Body of pancreas (tissue), 4 donors: ENCODE data around the gene CARF. TPM values are rescaled to one million over a fixed set of nuclear protein-coding genes. Genes with fewer than 3 reads are reported as not detected.

Source experiments
- ATAC-seq: fragments of 150-250 bp; one replicate; pipeline ENCODE4 v1.9.1; 2016
- DNase-seq, 4 donors: peaks; one replicate each; pipeline ENCODE4 v3.0.0-alpha.2; 2019
- H3K27ac ChIP-seq, 4 donors: fragments of 200-600 bp; sonication (generic); 1 replicate in 3 of 4; 2 replicates in 1 of 4; pipeline versions ENCODE4 v1.5.1 to v1.6.1; 2016 to 2019; ENCODE audit warnings: mild to moderate bottlenecking in 1 of 4, mixed read lengths in 1 of 4, moderate library complexity in 1 of 4
- H3K27me3 ChIP-seq, 2 donors: fragments of 200-600 bp; sonication (generic); one replicate each; pipeline ENCODE4 v1.6.0; 2016; ENCODE audit warnings: mild to moderate bottlenecking in 1 of 2
- H3K36me3 ChIP-seq, 2 donors: fragments of 200-600 bp; sonication (generic); replicated peaks in 1 of 2; 2 replicates each; pipeline ENCODE4 v1.5.1; 2016; ENCODE audit warnings: low read depth in 2 of 2; ENCODE audit not compliant: insufficient read depth in 1 of 2
- H3K4me1 ChIP-seq: fragments of 200-600 bp; sonication (generic); one replicate; pipeline ENCODE4 v1.6.0; 2016
- H3K4me3 ChIP-seq, 2 donors: fragments of 200-600 bp; sonication (generic); 1 replicate in 1 of 2; 2 replicates in 1 of 2; pipeline ENCODE4 v1.5.1; 2016 to 2019
- H3K9me3 ChIP-seq, 3 donors: fragments of 200-600 bp; sonication (generic); 1 replicate in 2 of 3; 2 replicates in 1 of 3; pipeline ENCODE4 v1.5.1; 2016
- CTCF ChIP-seq, 7 experiments: fragments of 450-650 bp in 4 of 7; fragments of 200-600 bp in 3 of 7; sonication (generic) in 3 of 7; IDR thresholded peaks; one replicate each; pipeline ENCODE4 v1.5.1; 2016 to 2019; ENCODE audit warnings: antibody characterized with exemption in 7 of 7
- POLR2A ChIP-seq, 3 donors: fragments of 450-650 bp; IDR thresholded peaks; one replicate each; pipeline ENCODE4 v1.6.1; 2016; ENCODE audit warnings: antibody characterized with exemption in 3 of 3, mild to moderate bottlenecking in 2 of 3
- WGBS, 2 donors: methylation state at CpG; one replicate each; pipeline ENCODE4 v1.1.5; 2017; 5-methylcytosine and 5-hydroxymethylcytosine counted together
- intact Hi-C: fragments of 100-400 bp; cut with DNase I; formaldehyde crosslinking; loops from one replicate; pipeline ENCODE4 v1.15.1; 2023
- total RNA-seq, 2 donors: library from RNA; depleted of rRNA; stranded (reverse); fragments of >200 nt; gene quantifications; one replicate each; pipeline ENCODE4 v1.1.0, GENCODE V29; 2016

CARF gene
- total RNA-seq, 2 donors from 2014 or later, result 2.6 to 8.0 TPM

- no peak overlapping the region for H3K27ac ChIP-seq
- ATAC-seq, result peak; percentile 6
- DNase-seq, result no peak
- no peak overlapping the region for H3K4me3 ChIP-seq
- TF ChIP-seq POLR2A (IDR thresholded peaks at IDR 0.05), result no peak
- TF ChIP-seq CTCF (IDR thresholded peaks at IDR 0.05), result no peak
- H3K27me3 ChIP-seq, result no peaks in the 10 kb centered on the region
- no peaks in the 10 kb centered on the region for H3K9me3 ChIP-seq
- H3K4me1 ChIP-seq, result peaks cover 27% of the 10 kb centered on the region
- no peaks in the 10 kb centered on the region for H3K36me3 ChIP-seq
- WGBS, 2 donors, result 66% methylated on average over 4 of the region's 4 CpGs
- intact Hi-C loops, result no loop called here
Observed at GRCh38 chr2:203021991-203022390, 109.9 kb downstream of the CARF start.

- H3K27me3 ChIP-seq, result no peaks in the 10 kb centered on the region
- TF ChIP-seq CTCF (IDR thresholded peaks at IDR 0.05), result no peak
- no peak for TF ChIP-seq POLR2A (IDR thresholded peaks at IDR 0.05)
- peak overlapping the region in 1 of 4 donors; percentile 11 for H3K27ac ChIP-seq
- H3K4me3 ChIP-seq, result no peak overlapping the region
- no peak for DNase-seq
- intact Hi-C loops, result no loop called here
- H3K36me3 ChIP-seq, result no peaks in the 10 kb centered on the region
- ATAC-seq, result no peak
- no peaks in the 10 kb centered on the region for H3K9me3 ChIP-seq
- peaks cover 24% of the 10 kb centered on the region for H3K4me1 ChIP-seq
- WGBS, 2 donors, result 57 to 68% methylated on average over 1 of the region's 1 CpG
Observed at GRCh38 chr2:203022751-203023150, 110.7 kb downstream of the CARF start.

GRCh38 chr2:203025592-203025991 is 113.5 kb downstream of the CARF start:
- intact Hi-C loops, result no loop called here
- TF ChIP-seq CTCF (IDR thresholded peaks at IDR 0.05), result no peak
- TF ChIP-seq POLR2A (IDR thresholded peaks at IDR 0.05), result no peak
- DNase-seq, result no peak
- H3K4me1 ChIP-seq, result peaks cover 7% of the 10 kb centered on the region
- H3K9me3 ChIP-seq, result no peaks in the 10 kb centered on the region
- H3K36me3 ChIP-seq, result no peaks in the 10 kb centered on the region
- no peaks in the 10 kb centered on the region for H3K27me3 ChIP-seq
- no peak for ATAC-seq
- H3K27ac ChIP-seq, result no peak overlapping the region
- no peak overlapping the region for H3K4me3 ChIP-seq

- no peak for TF ChIP-seq CTCF (IDR thresholded peaks at IDR 0.05)
- ATAC-seq, result no peak
- intact Hi-C loops, result no loop called here
Observed at GRCh38 chr2:203030545-203030944, 118.5 kb downstream of the CARF start.

GRCh38 chr2:203030991-203031390 is 118.9 kb downstream of the CARF start:
- no peak overlapping the region for H3K27ac ChIP-seq
- TF ChIP-seq POLR2A (IDR thresholded peaks at IDR 0.05) (no peak), CTCF (IDR thresholded peaks at IDR 0.05) (no peak)
- no peaks in the 10 kb centered on the region for H3K4me1 ChIP-seq
- no peak for DNase-seq
- no peaks in the 10 kb centered on the region for H3K9me3 ChIP-seq
- H3K4me3 ChIP-seq, result no peak overlapping the region
- H3K27me3 ChIP-seq, result no peaks in the 10 kb centered on the region
- intact Hi-C loops, result no loop called here
- ATAC-seq, result no peak
- no peaks in the 10 kb centered on the region for H3K36me3 ChIP-seq
- WGBS, 2 donors, result 78 to 85% methylated on average over 5 of the region's 5 CpGs

More at GRCh38 chr2:203030545-203030944, 118.5 kb downstream of the CARF start:
- Histone ChIP-seq H3K36me3 (no peaks in the 10 kb centered on the region), H3K9me3 (no peaks in the 10 kb centered on the region), H3K27me3 (no peaks in the 10 kb centered on the region), H3K4me1 (no peaks in the 10 kb centered on the region), H3K4me3 (no peak overlapping the region), H3K27ac (no peak overlapping the region)
- no peak for DNase-seq
- WGBS, 2 donors, result 88 to 91% methylated on average over 2 of the region's 2 CpGs
